ENCODE data around the gene ISM1. TPM values are rescaled to one million over a fixed set of nuclear protein-coding genes. Genes with fewer than 3 reads are reported as not detected.

Gene ISM1
- total RNA-seq, 4 donors from 2014 or later, result 0.55 to 0.64 TPM; not detected in 2

DNA sequence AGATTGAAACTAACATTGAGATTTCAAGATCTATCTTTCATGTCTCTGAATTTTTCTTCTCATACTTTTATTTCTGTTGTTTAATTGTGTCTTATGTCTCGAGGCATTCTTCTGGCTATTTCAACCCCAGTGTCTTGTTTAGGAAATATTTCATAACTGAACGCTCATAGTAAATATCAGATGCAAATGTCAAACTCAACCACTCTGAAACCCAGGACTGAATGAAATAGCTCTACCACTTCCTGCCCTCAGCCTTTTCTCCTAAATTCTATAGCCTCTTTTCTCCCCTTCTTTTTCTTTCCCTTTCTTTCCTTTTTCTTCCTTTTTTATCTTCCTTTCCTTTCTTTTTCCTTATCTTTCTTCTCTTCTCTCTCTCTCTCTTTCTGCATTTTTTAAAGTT lies 7.7 kb downstream of the ISM1 start:
- no peaks in the 10 kb centered on the region for H3K4me1 ChIP-seq
- in situ Hi-C loops (cut with MboI; ENCODE audit: low pct_ligation_motif_present in 1 of 4, low pct_unique_long_range_greater_than_20kb in 1 of 4, low sequenced_read_pairs in 3 of 4) (loop anchor here in 1 of 4 donors (25.0 kb wide), 1 partner anchor 91 kb away; no protein-coding TSS in a partner anchor), intact Hi-C loops (cut with DNase I; ENCODE audit: low total_unique reads) (no loop called here)
- no peak overlapping the region for H3K4me3 ChIP-seq
- no peak for TF ChIP-seq POLR2AphosphoS5 (IDR thresholded peaks at IDR 0.05)
- TF ChIP-seq EP300 (IDR thresholded peaks at IDR 0.05; ENCODE audit: low read depth), result no peak
- TF ChIP-seq, protein P1, sequence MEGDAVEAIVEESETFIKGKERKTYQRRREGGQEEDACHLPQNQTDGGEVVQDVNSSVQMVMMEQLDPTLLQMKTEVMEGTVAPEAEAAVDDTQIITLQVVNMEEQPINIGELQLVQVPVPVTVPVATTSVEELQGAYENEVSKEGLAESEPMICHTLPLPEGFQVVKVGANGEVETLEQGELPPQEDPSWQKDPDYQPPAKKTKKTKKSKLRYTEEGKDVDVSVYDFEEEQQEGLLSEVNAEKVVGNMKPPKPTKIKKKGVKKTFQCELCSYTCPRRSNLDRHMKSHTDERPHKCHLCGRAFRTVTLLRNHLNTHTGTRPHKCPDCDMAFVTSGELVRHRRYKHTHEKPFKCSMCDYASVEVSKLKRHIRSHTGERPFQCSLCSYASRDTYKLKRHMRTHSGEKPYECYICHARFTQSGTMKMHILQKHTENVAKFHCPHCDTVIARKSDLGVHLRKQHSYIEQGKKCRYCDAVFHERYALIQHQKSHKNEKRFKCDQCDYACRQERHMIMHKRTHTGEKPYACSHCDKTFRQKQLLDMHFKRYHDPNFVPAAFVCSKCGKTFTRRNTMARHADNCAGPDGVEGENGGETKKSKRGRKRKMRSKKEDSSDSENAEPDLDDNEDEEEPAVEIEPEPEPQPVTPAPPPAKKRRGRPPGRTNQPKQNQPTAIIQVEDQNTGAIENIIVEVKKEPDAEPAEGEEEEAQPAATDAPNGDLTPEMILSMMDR (IDR thresholded peaks at IDR 0.05), result no peak
- no peak for TF ChIP-seq POLR2A (IDR thresholded peaks at IDR 0.05)
- H3K9me3 ChIP-seq, result no peaks in the 10 kb centered on the region
- DNase-seq, result no peak
- H3K36me3 ChIP-seq, result no peaks in the 10 kb centered on the region
- H3K27ac ChIP-seq, result no peak overlapping the region
- 69 to 82% methylated on average over 2 of the region's 2 CpGs for WGBS, 2 donors (ENCODE audit: low coverage in 1 of 2)
- peaks cover 26% of the 10 kb centered on the region for H3K27me3 ChIP-seq

DNA sequence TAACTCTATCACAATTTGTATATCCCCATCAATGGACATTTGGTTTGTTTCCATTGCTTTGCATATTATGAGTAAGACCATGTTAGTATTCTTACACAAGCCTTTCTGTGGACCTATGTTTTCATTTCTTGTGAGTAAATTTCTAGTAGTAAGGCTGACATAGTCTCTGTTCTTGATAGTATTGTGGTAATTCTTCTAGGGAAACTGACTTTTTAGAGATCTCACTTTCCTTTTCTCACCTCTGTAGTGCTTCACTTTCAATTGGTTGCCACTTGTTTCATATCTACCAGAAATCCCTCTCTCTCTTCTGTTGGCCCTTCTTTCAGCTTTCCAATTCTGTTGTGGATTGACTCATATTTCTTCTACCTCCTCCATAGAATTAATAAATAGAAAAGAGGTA lies 8.5 kb downstream of the ISM1 start:
- intact Hi-C loops (cut with DNase I; ENCODE audit: low total_unique reads), result no loop called here
- no peaks in the 10 kb centered on the region for H3K4me1 ChIP-seq
- in situ Hi-C loops (cut with MboI; ENCODE audit: low pct_ligation_motif_present in 1 of 4, low pct_unique_long_range_greater_than_20kb in 1 of 4, low sequenced_read_pairs in 3 of 4), result loop anchor here in 1 of 4 donors (25.0 kb wide), 1 partner anchor 92 kb away; no protein-coding TSS in a partner anchor
- H3K9me3 ChIP-seq, result no peaks in the 10 kb centered on the region
- TF ChIP-seq, protein P1 (IDR thresholded peaks at IDR 0.05), result no peak
- TF ChIP-seq POLR2AphosphoS5 (IDR thresholded peaks at IDR 0.05) (no peak), POLR2A (IDR thresholded peaks at IDR 0.05) (no peak), EP300 (IDR thresholded peaks at IDR 0.05; ENCODE audit: low read depth) (no peak)
- H3K36me3 ChIP-seq, result no peaks in the 10 kb centered on the region
- H3K27ac ChIP-seq, result no peak overlapping the region
- H3K27me3 ChIP-seq, result peaks cover 19% of the 10 kb centered on the region
- H3K4me3 ChIP-seq, result no peak overlapping the region
- no peak for DNase-seq

DNA sequence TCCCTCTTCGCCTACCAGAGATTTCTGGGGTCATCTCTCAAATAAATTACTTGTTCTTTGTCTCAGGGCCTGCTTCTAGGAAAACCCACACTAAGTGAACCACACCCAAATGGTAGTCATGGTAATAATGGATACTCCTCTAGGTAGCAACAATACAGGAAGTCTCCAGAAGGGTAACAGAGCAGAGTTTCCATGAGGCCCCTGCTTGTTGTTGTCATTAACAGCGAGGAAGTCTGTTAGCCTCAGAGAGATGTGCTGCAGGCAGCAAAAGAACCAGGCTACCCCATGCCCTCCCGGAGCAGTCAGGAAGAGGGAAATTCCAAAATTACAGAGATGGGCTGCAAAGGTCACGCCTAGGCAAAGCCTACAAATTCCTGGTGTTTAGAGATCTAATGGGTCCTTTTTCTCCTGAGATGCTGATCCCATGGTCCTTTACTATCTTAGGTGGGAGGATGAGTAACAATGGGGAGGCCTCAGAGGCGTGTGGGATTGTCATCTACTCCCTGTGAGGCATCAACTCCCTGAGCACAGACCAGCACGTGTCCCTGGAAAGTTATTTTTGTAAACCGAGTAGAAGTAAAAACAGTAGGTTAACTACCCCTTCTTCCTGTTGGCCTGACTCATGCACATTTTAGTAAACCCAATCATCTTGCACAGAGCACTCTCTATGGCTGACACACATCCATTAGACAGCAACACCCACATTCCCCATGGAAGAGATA lies 10.1 kb downstream of the ISM1 start:
- Histone ChIP-seq H3K4me1 (no peaks in the 10 kb centered on the region), H3K4me3 (no peak overlapping the region), H3K27ac (no peak overlapping the region), H3K36me3 (no peaks in the 10 kb centered on the region), H3K9me3 (no peaks in the 10 kb centered on the region), H3K27me3 (peaks cover 5% of the 10 kb centered on the region)
- in situ Hi-C loops (cut with MboI; ENCODE audit: low pct_ligation_motif_present in 1 of 4, low pct_unique_long_range_greater_than_20kb in 1 of 4, low sequenced_read_pairs in 3 of 4), result loop anchor here in 1 of 4 donors (25.0 kb wide), 1 partner anchor 94 kb away; no protein-coding TSS in a partner anchor
- no peak for TF ChIP-seq POLR2AphosphoS5 (IDR thresholded peaks at IDR 0.05)
- TF ChIP-seq, protein P1 (IDR thresholded peaks at IDR 0.05), result no peak
- TF ChIP-seq POLR2A (IDR thresholded peaks at IDR 0.05), result no peak
- no peak for TF ChIP-seq EP300 (IDR thresholded peaks at IDR 0.05; ENCODE audit: low read depth)
- no peak for DNase-seq
- WGBS, 2 donors (ENCODE audit: low coverage in 1 of 2), result 41 to 62% methylated on average over 2 to 7 of the region's 7 CpGs
- intact Hi-C loops (cut with DNase I; ENCODE audit: low total_unique reads), result no loop called here

DNA sequence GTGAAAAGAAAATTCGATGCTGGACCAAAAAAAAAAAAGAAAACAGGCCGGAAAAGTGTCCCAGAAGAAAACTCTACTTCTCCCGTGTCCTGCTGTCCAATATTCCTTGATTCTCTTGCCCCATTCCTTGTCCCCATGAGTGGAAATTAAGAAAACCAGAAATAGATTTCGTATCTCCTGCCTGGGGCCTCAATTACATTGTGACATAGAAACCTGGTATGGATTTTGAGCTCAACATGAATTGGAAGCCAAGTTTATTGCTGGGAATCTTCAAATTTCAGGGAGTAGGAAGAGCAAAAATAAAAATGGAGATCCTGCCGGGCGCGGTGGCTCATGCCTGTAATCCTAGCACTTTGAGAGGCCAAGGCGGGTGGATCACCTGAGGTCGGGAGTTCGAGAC lies 11.9 kb downstream of the ISM1 start:
- intact Hi-C loops (cut with DNase I; ENCODE audit: low total_unique reads) (no loop called here), in situ Hi-C loops (cut with MboI; ENCODE audit: low pct_ligation_motif_present in 1 of 4, low pct_unique_long_range_greater_than_20kb in 1 of 4, low sequenced_read_pairs in 3 of 4) (loop anchor here in 1 of 4 donors (25.0 kb wide), 1 partner anchor 96 kb away; no protein-coding TSS in a partner anchor)
- 73 to 95% methylated on average over 4 to 10 of the region's 10 CpGs for WGBS, 2 donors (ENCODE audit: low coverage in 1 of 2)
- H3K27me3 ChIP-seq, result no peaks in the 10 kb centered on the region
- H3K4me3 ChIP-seq, result no peak overlapping the region
- no peaks in the 10 kb centered on the region for H3K36me3 ChIP-seq
- TF ChIP-seq POLR2A (IDR thresholded peaks at IDR 0.05) (no peak), EP300 (IDR thresholded peaks at IDR 0.05; ENCODE audit: low read depth) (no peak), POLR2AphosphoS5 (IDR thresholded peaks at IDR 0.05) (no peak)
- TF ChIP-seq, protein P1 (IDR thresholded peaks at IDR 0.05), result no peak
- no peaks in the 10 kb centered on the region for H3K4me1 ChIP-seq
- no peak for DNase-seq
- H3K27ac ChIP-seq, result no peak overlapping the region
- no peaks in the 10 kb centered on the region for H3K9me3 ChIP-seq

All from transverse colon (tissue), 4 donors.